Caco-2 (cell line): ENCODE data around the gene SLC2A13. TPM values are rescaled to one million over a fixed set of nuclear protein-coding genes. Genes with fewer than 3 reads are reported as not detected.

Experiments
- BruUV-seq: library from RNA; stranded (reverse); fragments of 400-500 nt; replicated peaks from 2 replicates; lab custom pipeline; 2021; lab: Mats Ljungman, UMichigan
- CTCF ChIA-PET: fragments of 300-600 bp; sonication (Branson Sonifier 250); formaldehyde crosslinking; loops from one replicate; lab custom pipeline; 2022; ENCODE audit warnings: antibody characterized with exemption; lab: Charles Lee
- POLR2A ChIA-PET: fragments of 300-600 bp; sonication (Branson Sonifier 250); formaldehyde crosslinking; loops from one replicate; lab custom pipeline; 2022; ENCODE audit warnings: antibody characterized with exemption; lab: Charles Lee
- DNase-seq, 2 experiments: peaks; one replicate each; pipeline versions ENCODE4 v3.0.0 to v3.0.0-alpha.2; 2020 to 2022
- H3K27me3 ChIP-seq: replicated peaks from 2 replicates; pipeline ENCODE4 v1.6.0; 2011; ENCODE audit warnings: low read length; ENCODE audit not compliant: control insufficient read depth, insufficient read depth
- H3K36me3 ChIP-seq: 2 replicates; pipeline ENCODE4 v1.5.1; 2011; ENCODE audit warnings: low read length; ENCODE audit not compliant: control insufficient read depth, insufficient read depth
- H3K4me1 ChIP-seq: fragments of 250-450 bp; sonication (Bioruptor Pico); 2 replicates; pipeline ENCODE4 v1.5.1; 2020; ENCODE audit warnings: mild to moderate bottlenecking
- H3K4me3 ChIP-seq: 2 replicates; pipeline ENCODE4 v1.5.1; 2011; ENCODE audit warnings: low read depth, mild to moderate bottlenecking, control low read depth, low read length
- H3K9me3 ChIP-seq: fragments of 250-450 bp; sonication (Bioruptor Pico); 2 replicates; pipeline ENCODE4 v1.5.1; 2020; ENCODE audit warnings: mild to moderate bottlenecking, moderate library complexity
- H3K27ac Mint-ChIP-seq: one replicate; pipeline ENCODE4 v1.8.0; 2022; ENCODE audit warnings: mixed read lengths; ENCODE audit not compliant: unreplicated experiment
- H3K27me3 Mint-ChIP-seq: one replicate; pipeline ENCODE4 v1.8.0; 2022; ENCODE audit warnings: mixed read lengths; ENCODE audit not compliant: insufficient read depth, unreplicated experiment
- H3K36me3 Mint-ChIP-seq: one replicate; pipeline ENCODE4 v1.8.0; 2022; ENCODE audit warnings: mild to moderate bottlenecking, mixed read lengths; ENCODE audit not compliant: insufficient read depth, unreplicated experiment
- H3K4me1 Mint-ChIP-seq: one replicate; pipeline ENCODE4 v1.8.0; 2022; ENCODE audit warnings: low read depth, mixed read lengths; ENCODE audit not compliant: unreplicated experiment
- H3K4me3 Mint-ChIP-seq: one replicate; pipeline ENCODE4 v1.8.0; 2022; ENCODE audit warnings: mild to moderate bottlenecking, moderate library complexity, mixed read lengths; ENCODE audit not compliant: unreplicated experiment
- H3K9me3 Mint-ChIP-seq: one replicate; pipeline ENCODE4 v1.8.0; 2022; ENCODE audit warnings: mixed read lengths; ENCODE audit not compliant: unreplicated experiment
- CTCF ChIP-seq, 2 experiments: fragments of 200-600 bp in 1 of 2; IDR thresholded peaks; 1 replicate in 1 of 2; 2 replicates in 1 of 2; pipeline versions ENCODE4 v1.5.1 to v1.8.0; 2011 to 2022; ENCODE audit warnings: antibody characterized with exemption in 1 of 2, control low read depth in 1 of 2, inconsistent platforms in 1 of 2, low read depth in 1 of 2, low read length in 1 of 2, mild to moderate bottlenecking in 1 of 2, moderate library complexity in 1 of 2; ENCODE audit not compliant: insufficient read depth in 1 of 2, severe bottlenecking in 1 of 2, unreplicated experiment in 1 of 2
- intact Hi-C: fragments of 100-400 bp; cut with micrococcal nuclease; formaldehyde crosslinking; loops from one replicate; pipeline ENCODE4 v1.10.0; 2022; ENCODE audit not compliant: unreplicated experiment
- total RNA-seq: library from RNA; stranded (reverse); gene quantifications from 2 replicates; pipeline ENCODE4 v1.2.3, GENCODE V29; 2022

Gene SLC2A13
- total RNA-seq, 1 experiment from 2014 or later: 3.0 TPM

GRCh38 chr12:39892146-39892545 lies 213.7 kb downstream of the SLC2A13 start:
- POLR2A ChIA-PET: no interaction called here
- CTCF ChIA-PET: no interaction called here
- intact Hi-C loops: no loop called here

GRCh38 chr12:39887856-39888255 lies 218.0 kb downstream of the SLC2A13 start:
- no peaks in the 10 kb centered on the region for H3K4me1 Mint-ChIP-seq
- DNase-seq: no peak
- no peaks in the 10 kb centered on the region for H3K27me3 Mint-ChIP-seq
- Histone ChIP-seq H3K9me3 (0 out of 2 replicates have a peak, but pooled peaks cover 2% of the 10 kb centered on the region), H3K36me3 (no peaks in the 10 kb centered on the region), H3K4me1 (no peaks in the 10 kb centered on the region), H3K27me3 (no peaks in the 10 kb centered on the region), H3K4me3 (no peak overlapping the region)
- CTCF ChIA-PET: no interaction called here
- no peak overlapping the region for H3K27ac Mint-ChIP-seq
- H3K36me3 Mint-ChIP-seq: no peaks in the 10 kb centered on the region
- POLR2A ChIA-PET: no interaction called here
- H3K9me3 Mint-ChIP-seq: no peaks in the 10 kb centered on the region
- intact Hi-C loops: no loop called here
- H3K4me3 Mint-ChIP-seq: no peak overlapping the region
- TF ChIP-seq CTCF (IDR thresholded peaks at IDR 0.05; ENCODE audit: insufficient read depth in 1 of 2, low read depth in 1 of 2, low read length in 1 of 2, severe bottlenecking in 1 of 2, unreplicated experiment in 1 of 2): no peak
- no TSS peak for BruUV-seq

More at GRCh38 chr12:39892146-39892545, 213.7 kb downstream of the SLC2A13 start:
- Histone ChIP-seq H3K4me1 (no peaks in the 10 kb centered on the region), H3K9me3 (peaks cover 12% of the 10 kb centered on the region; the same call in 1 of the 2 replicates), H3K27me3 (no peaks in the 10 kb centered on the region), H3K36me3 (no peaks in the 10 kb centered on the region), H3K4me3 (no peak overlapping the region)
- H3K4me1 Mint-ChIP-seq: no peaks in the 10 kb centered on the region
- BruUV-seq: no TSS peak
- no peaks in the 10 kb centered on the region for H3K27me3 Mint-ChIP-seq
- H3K9me3 Mint-ChIP-seq: peaks cover 10% of the 10 kb centered on the region
- H3K36me3 Mint-ChIP-seq: peaks cover 5% of the 10 kb centered on the region
- DNase-seq: no peak
- no peak overlapping the region for H3K27ac Mint-ChIP-seq
- H3K4me3 Mint-ChIP-seq: no peak overlapping the region
- TF ChIP-seq CTCF (IDR thresholded peaks at IDR 0.05; ENCODE audit: insufficient read depth in 1 of 2, low read depth in 1 of 2, low read length in 1 of 2, severe bottlenecking in 1 of 2, unreplicated experiment in 1 of 2): no peak

GRCh38 chr12:39886106-39886505 lies 219.8 kb downstream of the SLC2A13 start:
- H3K27me3 Mint-ChIP-seq: peaks cover 3% of the 10 kb centered on the region
- Histone ChIP-seq H3K9me3 (no peaks in the 10 kb centered on the region), H3K27me3 (no peaks in the 10 kb centered on the region), H3K4me1 (no peaks in the 10 kb centered on the region), H3K4me3 (no peak overlapping the region), H3K36me3 (no peaks in the 10 kb centered on the region)
- no peak overlapping the region for H3K27ac Mint-ChIP-seq
- TF ChIP-seq CTCF (IDR thresholded peaks at IDR 0.05; ENCODE audit: insufficient read depth in 1 of 2, low read depth in 1 of 2, low read length in 1 of 2, severe bottlenecking in 1 of 2, unreplicated experiment in 1 of 2): no peak
- no peaks in the 10 kb centered on the region for H3K36me3 Mint-ChIP-seq
- no peaks in the 10 kb centered on the region for H3K9me3 Mint-ChIP-seq
- BruUV-seq: no TSS peak
- POLR2A ChIA-PET: no interaction called here
- CTCF ChIA-PET: no interaction called here
- DNase-seq: no peak
- no peak overlapping the region for H3K4me3 Mint-ChIP-seq
- H3K4me1 Mint-ChIP-seq: no peaks in the 10 kb centered on the region
- intact Hi-C loops: no loop called here
